ENCODE results near the gene GIMD1. TPM values are rescaled to one million over a fixed set of nuclear protein-coding genes. Genes with fewer than 3 reads are reported as not detected.

The GIMD1 gene
- total RNA-seq, 2 donors from 2014 or later: not detected

DNA sequence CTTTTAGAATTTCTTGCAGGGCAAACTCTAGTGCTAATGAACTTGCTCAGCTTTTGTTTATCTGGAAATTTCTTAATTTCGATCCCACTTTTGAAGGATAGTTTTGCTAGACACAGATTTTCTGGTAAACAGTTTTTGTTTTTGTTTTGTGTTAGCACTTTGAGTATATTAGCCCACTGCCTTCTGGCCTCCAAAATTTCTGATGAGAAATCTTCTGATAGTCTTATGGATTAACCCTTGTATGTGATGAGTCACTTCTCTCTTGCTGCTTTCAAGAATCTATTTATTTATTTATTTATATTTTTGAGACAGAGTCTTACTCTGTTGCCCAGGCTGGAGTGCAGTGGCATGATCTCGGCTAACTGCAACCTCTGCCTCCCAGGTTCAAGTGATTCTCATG, 27.0 kb upstream of the GIMD1 start:
- H3K36me3 ChIP-seq: no peaks in the 10 kb centered on the region
- H3K4me1 ChIP-seq (replicated peaks): no peaks in the 10 kb centered on the region
- WGBS: 94% methylated on average over 2 of the region's 2 CpGs
- no peak overlapping the region for H3K27ac ChIP-seq
- TF ChIP-seq POLR2AphosphoS5 (IDR thresholded peaks at IDR 0.05) (no peak), POLR2A (IDR thresholded peaks at IDR 0.05) (no peak)
- TF ChIP-seq, protein P1, sequence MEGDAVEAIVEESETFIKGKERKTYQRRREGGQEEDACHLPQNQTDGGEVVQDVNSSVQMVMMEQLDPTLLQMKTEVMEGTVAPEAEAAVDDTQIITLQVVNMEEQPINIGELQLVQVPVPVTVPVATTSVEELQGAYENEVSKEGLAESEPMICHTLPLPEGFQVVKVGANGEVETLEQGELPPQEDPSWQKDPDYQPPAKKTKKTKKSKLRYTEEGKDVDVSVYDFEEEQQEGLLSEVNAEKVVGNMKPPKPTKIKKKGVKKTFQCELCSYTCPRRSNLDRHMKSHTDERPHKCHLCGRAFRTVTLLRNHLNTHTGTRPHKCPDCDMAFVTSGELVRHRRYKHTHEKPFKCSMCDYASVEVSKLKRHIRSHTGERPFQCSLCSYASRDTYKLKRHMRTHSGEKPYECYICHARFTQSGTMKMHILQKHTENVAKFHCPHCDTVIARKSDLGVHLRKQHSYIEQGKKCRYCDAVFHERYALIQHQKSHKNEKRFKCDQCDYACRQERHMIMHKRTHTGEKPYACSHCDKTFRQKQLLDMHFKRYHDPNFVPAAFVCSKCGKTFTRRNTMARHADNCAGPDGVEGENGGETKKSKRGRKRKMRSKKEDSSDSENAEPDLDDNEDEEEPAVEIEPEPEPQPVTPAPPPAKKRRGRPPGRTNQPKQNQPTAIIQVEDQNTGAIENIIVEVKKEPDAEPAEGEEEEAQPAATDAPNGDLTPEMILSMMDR (IDR thresholded peaks at IDR 0.05): no peak
- intact Hi-C loops (cut with DNase I): no loop called here
- DNase-seq (ENCODE audit: low spot score): no peak
- H3K27me3 ChIP-seq (replicated peaks; ENCODE audit: insufficient read depth): no peaks in the 10 kb centered on the region
- no peak overlapping the region for H3K4me3 ChIP-seq
- no peaks in the 10 kb centered on the region for H3K9me3 ChIP-seq

DNA sequence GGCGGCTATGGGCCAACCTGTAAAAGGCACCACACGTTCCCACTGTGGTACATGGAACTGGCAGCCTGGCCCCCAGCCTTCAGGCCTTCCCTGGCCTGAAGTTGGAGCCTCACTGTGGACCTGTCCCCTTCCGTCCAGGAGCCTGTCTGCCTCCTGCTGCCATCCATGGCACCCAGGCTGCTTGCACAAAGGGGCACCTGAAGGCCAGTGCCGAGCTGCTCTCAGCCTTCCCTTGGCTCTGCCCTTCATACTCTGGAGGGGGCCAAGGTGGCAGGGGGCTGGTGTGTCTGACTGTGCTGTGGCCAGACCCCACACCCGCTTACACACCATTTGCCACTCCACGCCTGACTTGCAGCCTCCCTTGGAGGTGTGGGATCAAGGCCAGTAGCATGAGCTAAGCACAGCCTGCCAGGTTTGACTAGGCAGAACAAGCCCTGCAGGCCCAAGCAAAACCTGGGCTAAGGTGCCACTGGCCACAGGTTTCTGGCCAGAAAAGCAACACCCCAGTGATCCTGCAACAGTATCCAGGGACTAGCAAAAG, 17.3 kb upstream of the GIMD1 start:
- Histone ChIP-seq H3K4me1 (replicated peaks) (no peaks in the 10 kb centered on the region), H3K36me3 (no peaks in the 10 kb centered on the region), H3K9me3 (no peaks in the 10 kb centered on the region), H3K27me3 (replicated peaks; ENCODE audit: insufficient read depth) (no peaks in the 10 kb centered on the region), H3K4me3 (no peak overlapping the region), H3K27ac (no peak overlapping the region)
- TF ChIP-seq, protein P1 (IDR thresholded peaks at IDR 0.05): no peak
- TF ChIP-seq POLR2A (IDR thresholded peaks at IDR 0.05): no peak
- no peak for TF ChIP-seq POLR2AphosphoS5 (IDR thresholded peaks at IDR 0.05)
- no peak for DNase-seq (ENCODE audit: low spot score)
- intact Hi-C loops (cut with DNase I): no loop called here
- 80% methylated on average over 6 of the region's 6 CpGs for WGBS

DNA sequence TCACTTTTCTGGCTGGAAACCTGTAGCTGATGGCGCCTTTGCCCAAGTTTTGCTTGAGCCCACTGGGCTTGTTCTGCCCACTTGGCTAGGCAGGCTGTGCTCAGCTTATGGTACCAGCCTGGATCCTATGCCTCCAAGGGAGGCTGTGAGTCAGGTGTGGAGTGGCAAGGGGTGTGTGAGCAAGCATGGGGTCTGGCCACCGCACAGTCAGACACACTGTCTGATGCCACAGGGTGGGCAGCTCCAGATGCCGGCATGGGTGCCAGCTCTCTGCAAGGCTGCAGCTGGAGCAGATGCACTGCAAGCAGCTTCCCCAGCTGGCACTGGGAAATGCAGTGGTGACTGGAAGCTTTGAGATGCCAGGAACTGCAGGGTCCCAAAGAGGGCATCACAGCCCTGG, 16.3 kb upstream of the GIMD1 start:
- Histone ChIP-seq H3K4me3 (no peak overlapping the region), H3K36me3 (no peaks in the 10 kb centered on the region), H3K4me1 (replicated peaks) (no peaks in the 10 kb centered on the region), H3K9me3 (no peaks in the 10 kb centered on the region), H3K27me3 (replicated peaks; ENCODE audit: insufficient read depth) (no peaks in the 10 kb centered on the region), H3K27ac (no peak overlapping the region)
- 96% methylated on average over 3 of the region's 3 CpGs for WGBS
- TF ChIP-seq, protein P1 (IDR thresholded peaks at IDR 0.05): no peak
- TF ChIP-seq POLR2AphosphoS5 (IDR thresholded peaks at IDR 0.05): no peak
- no peak for TF ChIP-seq POLR2A (IDR thresholded peaks at IDR 0.05)
- intact Hi-C loops (cut with DNase I): no loop called here
- DNase-seq (ENCODE audit: low spot score): no peak

DNA sequence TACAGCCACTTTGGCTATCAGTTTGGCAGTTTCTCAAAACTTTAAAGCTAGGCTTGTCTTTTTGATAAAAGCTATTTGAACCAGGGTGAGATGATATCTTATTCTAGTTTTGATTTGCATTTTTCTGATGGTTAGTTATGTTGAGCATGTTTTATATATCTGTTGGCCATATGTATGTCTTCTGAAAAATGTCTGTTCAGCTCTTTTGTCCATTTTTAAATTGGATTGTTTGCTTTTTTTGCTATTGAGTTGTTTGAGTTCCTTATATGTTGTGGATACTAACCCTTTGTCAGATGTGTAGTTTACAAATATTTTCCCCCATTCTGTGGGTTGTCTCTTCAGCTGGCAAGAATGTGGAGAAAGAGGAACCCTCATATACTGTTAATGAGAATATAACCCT, 11.6 kb upstream of the GIMD1 start:
- no peak for TF ChIP-seq POLR2AphosphoS5 (IDR thresholded peaks at IDR 0.05)
- TF ChIP-seq POLR2A (IDR thresholded peaks at IDR 0.05): no peak
- TF ChIP-seq, protein P1 (IDR thresholded peaks at IDR 0.05): no peak

DNA sequence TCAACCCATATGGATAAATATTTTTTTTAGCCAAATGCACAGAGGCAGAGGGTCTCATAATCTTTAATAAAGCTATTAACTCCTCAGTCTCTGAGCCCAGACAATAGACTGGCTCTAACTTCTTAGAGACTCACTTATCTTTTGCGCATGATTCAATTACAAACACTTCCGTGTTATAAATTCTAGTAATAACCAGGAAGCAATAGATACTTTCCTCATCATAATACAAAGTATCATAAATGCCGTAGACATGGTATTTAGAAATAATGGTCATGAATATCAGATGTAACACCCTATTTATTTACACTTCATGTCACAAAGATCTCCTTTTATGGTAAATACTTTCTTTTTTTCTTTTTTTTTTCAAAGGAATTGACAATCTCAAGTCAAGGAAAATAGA, 4.4 kb upstream of the GIMD1 start:
- H3K27me3 ChIP-seq (replicated peaks; ENCODE audit: insufficient read depth): no peaks in the 10 kb centered on the region
- H3K27ac ChIP-seq: no peak overlapping the region
- no peak overlapping the region for H3K4me3 ChIP-seq
- H3K9me3 ChIP-seq: no peaks in the 10 kb centered on the region
- TF ChIP-seq, protein P1 (IDR thresholded peaks at IDR 0.05): no peak
- TF ChIP-seq POLR2A (IDR thresholded peaks at IDR 0.05) (no peak), POLR2AphosphoS5 (IDR thresholded peaks at IDR 0.05) (no peak)
- H3K4me1 ChIP-seq (replicated peaks): no peaks in the 10 kb centered on the region
- H3K36me3 ChIP-seq: no peaks in the 10 kb centered on the region
- intact Hi-C loops (cut with DNase I): no loop called here
- DNase-seq (ENCODE audit: low spot score): no peak
- 61% methylated on average over 3 of the region's 3 CpGs for WGBS

More for the DNA sequence above, 11.6 kb upstream of the GIMD1 start:
- Histone ChIP-seq H3K9me3 (no peaks in the 10 kb centered on the region), H3K4me3 (no peak overlapping the region), H3K27me3 (replicated peaks; ENCODE audit: insufficient read depth) (no peaks in the 10 kb centered on the region), H3K4me1 (replicated peaks) (no peaks in the 10 kb centered on the region), H3K27ac (no peak overlapping the region), H3K36me3 (no peaks in the 10 kb centered on the region)
- DNase-seq (ENCODE audit: low spot score): no peak
- intact Hi-C loops (cut with DNase I): no loop called here
